DOHH2 (cell line): Measurements from ENCODE around the gene CDK6.

ENCODE experiments used
- H3F3A ChIP-seq: fragments of 200-600 bp; sonication (generic), shearing (Covaris generic); 2 replicates; pipeline ENCODE4 v1.6.0; 2016; ENCODE audit warnings: antibody characterized with exemption, mild to moderate bottlenecking; ENCODE audit not compliant: control insufficient read depth, insufficient read depth
- H3K27ac ChIP-seq: fragments of 200-600 bp; sonication (generic); 2 replicates; pipeline ENCODE4 v1.5.1; 2014; ENCODE audit warnings: low read depth, mild to moderate bottlenecking, low read length, moderate library complexity
- H3K27me3 ChIP-seq: fragments of 200-600 bp; sonication (generic); 2 replicates; pipeline ENCODE4 v1.6.1; 2014; ENCODE audit warnings: mild to moderate bottlenecking, low read length, mixed read lengths; ENCODE audit not compliant: control insufficient read depth
- H3K36me3 ChIP-seq: fragments of 200-600 bp; sonication (generic); 2 replicates; pipeline ENCODE4 v1.6.1; 2014; ENCODE audit warnings: mild to moderate bottlenecking, low read length, moderate library complexity, mixed read lengths; ENCODE audit not compliant: control insufficient read depth
- H3K4me1 ChIP-seq: fragments of 200-600 bp; sonication (generic); 2 replicates; pipeline ENCODE4 v1.6.1; 2014; ENCODE audit warnings: mild to moderate bottlenecking, low read length, mixed read lengths; ENCODE audit not compliant: control insufficient read depth
- H3K4me2 ChIP-seq: fragments of 200-600 bp; sonication (generic); 2 replicates; pipeline ENCODE4 v1.6.0; 2014; ENCODE audit warnings: mild to moderate bottlenecking, low read length, moderate library complexity
- H3K4me3 ChIP-seq: fragments of 200-600 bp; sonication (generic); 2 replicates; pipeline ENCODE4 v1.5.1; 2014; ENCODE audit warnings: mild to moderate bottlenecking, low read length, mixed read lengths
- H3K79me2 ChIP-seq: fragments of 200-600 bp; sonication (generic); 2 replicates; pipeline ENCODE4 v1.6.1; 2014; ENCODE audit warnings: mild to moderate bottlenecking, low read length, mixed read lengths; ENCODE audit not compliant: control insufficient read depth
- H3K9me2 ChIP-seq: fragments of 200-600 bp; sonication (generic); replicated peaks from 2 replicates; pipeline ENCODE4 v1.6.1; 2014; ENCODE audit warnings: mild to moderate bottlenecking, low read length, mixed read lengths; ENCODE audit not compliant: control insufficient read depth
- H3K9me3 ChIP-seq: fragments of 200-600 bp; sonication (generic); 2 replicates; pipeline ENCODE4 v1.6.1; 2014; ENCODE audit warnings: antibody characterized with exemption, low read length, mixed read lengths; ENCODE audit not compliant: control insufficient read depth, insufficient read depth
- H4K20me1 ChIP-seq: fragments of 200-600 bp; sonication (generic); 2 replicates; pipeline ENCODE4 v1.6.0; 2014; ENCODE audit warnings: low read depth, mild to moderate bottlenecking, antibody characterized with exemption, low read length, moderate library complexity; ENCODE audit not compliant: control insufficient read depth, insufficient read depth
- CTCF ChIP-seq: fragments of 200-600 bp; sonication (generic); IDR thresholded peaks from one replicate; pipeline ENCODE4 v1.5.1; 2014; ENCODE audit warnings: antibody characterized with exemption, mild to moderate bottlenecking, low read depth, low read length; ENCODE audit not compliant: poor library complexity, severe bottlenecking
- EZH2phosphoT487 ChIP-seq: fragments of 200-600 bp; sonication (generic); IDR thresholded peaks from 2 replicates; pipeline ENCODE4 v1.6.1; 2017; ENCODE audit warnings: borderline replicate concordance, mild to moderate bottlenecking, antibody characterized with exemption, low read length, moderate library complexity, mixed read lengths

The CDK6 gene

GRCh38 chr7:92768501-92769393 is 67.6 kb downstream of the CDK6 start:
- H3K4me2 ChIP-seq = no peak overlapping the region

GRCh38 chr7:92767437-92767836 is 68.9 kb downstream of the CDK6 start:
- TF ChIP-seq EZH2phosphoT487 (no peak), CTCF (no peak)
- H3K9me2 ChIP-seq = no peaks in the 10 kb centered on the region
- no peaks in the 10 kb centered on the region for H3K9me3 ChIP-seq
- peaks cover 34% of the 10 kb centered on the region for H3K36me3 ChIP-seq
- no peaks in the 10 kb centered on the region for H3K27me3 ChIP-seq
- peaks cover 20% of the 10 kb centered on the region for H3K79me2 ChIP-seq
- H3K4me1 ChIP-seq = peaks cover 19% of the 10 kb centered on the region
- no peak overlapping the region for H3K27ac ChIP-seq
- no peaks in the 10 kb centered on the region for H4K20me1 ChIP-seq
- H3K4me3 ChIP-seq = no peak overlapping the region
- no peaks in the 10 kb centered on the region for H3F3A ChIP-seq
- H3K4me2 ChIP-seq = no peak overlapping the region

More at GRCh38 chr7:92768501-92769393, 67.6 kb downstream of the CDK6 start:
- no peaks in the 10 kb centered on the region for H3K27me3 ChIP-seq
- H3K79me2 ChIP-seq = peaks cover 17% of the 10 kb centered on the region
- H3K4me1 ChIP-seq = peaks cover 19% of the 10 kb centered on the region
- TF ChIP-seq CTCF (no peak), EZH2phosphoT487 (no peak)
- H3K9me3 ChIP-seq = no peaks in the 10 kb centered on the region
- H3F3A ChIP-seq = no peaks in the 10 kb centered on the region
- no peak overlapping the region for H3K27ac ChIP-seq
- H3K4me3 ChIP-seq = no peak overlapping the region
- H3K9me2 ChIP-seq = no peaks in the 10 kb centered on the region
- H3K36me3 ChIP-seq = peaks cover 47% of the 10 kb centered on the region
- H4K20me1 ChIP-seq = no peaks in the 10 kb centered on the region

- Histone ChIP-seq H3K4me1 (peaks cover 19% of the 10 kb centered on the region), H3K4me3 (no peak overlapping the region), H3F3A (no peaks in the 10 kb centered on the region), H3K27me3 (no peaks in the 10 kb centered on the region), H3K36me3 (peaks cover 30% of the 10 kb centered on the region), H3K9me3 (no peaks in the 10 kb centered on the region), H3K9me2 (no peaks in the 10 kb centered on the region), H3K79me2 (peaks cover 17% of the 10 kb centered on the region), H3K27ac (no peak overlapping the region), H4K20me1 (no peaks in the 10 kb centered on the region), H3K4me2 (no peak overlapping the region)
- no peak for TF ChIP-seq EZH2phosphoT487
- no peak for TF ChIP-seq CTCF
Measured at GRCh38 chr7:92766461-92767003, 69.8 kb downstream of the CDK6 start.
